K562 treated with DMSO at 1 percent for 4 hours (cell line): ENCODE data around the gene PLAAT3. TPM values are rescaled to one million over a fixed set of nuclear protein-coding genes. Genes with fewer than 3 reads are reported as not detected.

Source experiments
- total RNA-seq: library from RNA; unstranded; fragments of 300-600 nt; gene quantifications from 2 replicates; pipeline ENCODE4 v1.2.3, GENCODE V29; 2022; ENCODE audit not compliant: insufficient read depth

PLAAT3 gene
- 2.0 and 3.0 TPM in 2 replicates for total RNA-seq

DNA sequence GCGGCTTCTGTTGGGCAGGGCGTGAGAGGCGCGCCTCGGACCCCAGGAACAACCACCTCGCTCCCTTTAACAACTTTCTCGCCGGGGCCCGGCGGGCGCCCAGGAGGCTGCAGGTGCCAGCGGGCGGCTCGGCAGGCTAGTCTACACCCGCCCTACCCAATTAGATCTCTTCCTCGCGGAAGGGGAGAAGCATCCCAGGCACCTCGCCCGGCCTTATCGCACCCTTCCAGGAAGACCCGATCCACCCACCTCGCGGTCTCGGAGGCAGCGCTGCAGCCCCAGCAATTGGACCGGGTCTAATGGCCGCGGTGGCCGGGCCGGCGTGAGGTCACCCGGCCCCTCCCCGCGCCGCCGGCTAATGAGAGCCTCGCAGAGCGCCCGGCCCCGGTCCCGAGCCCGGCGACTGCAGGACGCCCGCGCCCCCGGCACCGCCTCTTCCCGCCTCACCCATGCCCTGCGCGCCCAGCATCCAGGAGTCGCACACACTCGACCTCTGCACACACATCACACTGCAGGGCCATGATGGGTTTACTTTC, at the start of gene PLAAT3:
Gene PLAAT3 (minus strand): TSS at position 298 of the 536 bp plus-strand sequence. CDS start 419 bp downstream, outside the sequence.

DNA sequence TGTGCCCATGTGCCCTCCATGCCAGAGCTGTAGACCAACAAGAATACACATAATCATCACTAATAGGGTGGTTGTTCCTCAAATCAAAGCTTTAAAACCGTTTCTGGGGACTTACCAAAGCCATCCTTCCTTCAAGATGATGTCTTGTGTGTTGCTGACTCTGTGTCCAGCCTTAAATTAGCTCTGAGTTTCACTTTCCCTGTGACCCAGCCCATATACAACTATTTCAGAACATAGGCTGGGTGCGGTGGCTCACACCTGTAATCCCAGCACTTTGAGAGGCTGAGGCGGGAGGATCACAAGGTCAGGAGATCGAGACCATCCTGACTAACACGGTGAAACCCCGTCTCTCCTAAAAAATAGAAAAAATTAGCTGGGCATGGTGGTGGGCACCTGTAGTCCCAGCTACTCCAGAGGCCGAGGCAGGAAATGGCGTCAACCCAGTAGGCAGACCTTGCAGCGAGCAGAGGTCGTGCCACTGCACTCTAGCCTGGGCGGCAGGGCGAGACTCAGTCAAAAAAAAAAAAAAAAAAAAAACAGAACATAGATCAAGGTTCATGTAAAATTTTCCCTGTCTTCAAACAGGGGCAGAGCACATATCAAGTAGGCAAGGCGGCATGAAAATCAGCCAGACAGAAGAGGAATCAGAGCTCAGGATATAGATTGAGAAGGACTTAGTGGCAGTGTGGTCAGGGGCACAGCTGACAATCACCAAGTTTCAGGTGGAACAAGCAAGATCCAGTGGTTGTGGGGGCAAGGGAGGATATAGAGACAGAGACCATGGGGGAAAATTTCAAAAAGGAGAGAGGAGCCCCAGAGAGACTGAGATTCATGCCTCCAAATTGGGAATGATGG, 50.8 kb downstream of the PLAAT3 start, which contains the start of gene PLAAT2:
Gene PLAAT2 (minus strand): TSS at position 179 of the 855 bp plus-strand sequence. CDS start 55 bp downstream, at position 124.

DNA sequence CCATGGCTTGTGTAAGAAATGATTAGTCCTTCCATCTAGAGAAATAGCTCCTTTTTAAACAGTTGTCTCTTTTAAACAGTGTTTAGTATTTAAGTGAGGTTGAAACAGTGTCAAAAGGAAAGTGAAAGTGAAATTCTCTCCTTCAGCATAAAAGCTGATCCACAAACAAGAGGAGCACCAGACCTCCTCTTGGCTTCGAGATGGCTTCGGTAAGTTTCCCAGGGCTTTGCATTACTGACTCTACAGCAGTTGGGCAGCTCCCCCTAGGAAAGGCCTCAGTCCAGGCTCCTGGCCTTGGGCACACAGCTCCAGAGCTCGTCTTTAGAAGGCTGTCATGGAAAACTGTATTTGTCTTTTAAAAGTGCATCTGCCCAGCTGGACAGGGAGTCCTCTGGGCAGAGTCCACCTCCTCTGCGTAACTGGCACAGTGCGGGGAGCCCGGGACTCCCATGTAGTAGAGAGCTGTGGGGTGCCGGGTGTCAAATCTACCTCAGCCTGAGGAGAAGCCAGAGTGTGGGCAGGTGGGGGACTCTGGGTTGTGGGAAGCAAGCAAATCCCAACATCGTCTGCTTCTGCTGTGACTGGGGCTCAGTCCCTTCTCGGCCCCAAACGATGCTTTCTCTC, 77.5 kb downstream of the PLAAT3 start, which contains the start of gene PLAAT4:
Gene PLAAT4 (plus strand): TSS at position 140 of the 624 bp plus-strand sequence. CDS start 61 bp downstream, at position 201.

Other genes with a start within 250 kb of the PLAAT3 start
- not detected in 2 replicates for gene SLC22A9, start 244.6 kb downstream of the PLAAT3 start, total RNA-seq
- not detected in 2 replicates for gene PLAAT5, start 123.3 kb downstream of the PLAAT3 start, total RNA-seq
- gene LGALS12, start 108.3 kb downstream of the PLAAT3 start, total RNA-seq, result 4.0 and 4.6 TPM in 2 replicates
- gene PLAAT4, start 77.6 kb downstream of the PLAAT3 start, total RNA-seq, result 9.2 and 21.8 TPM in 2 replicates
- gene PLAAT2, start 51.1 kb downstream of the PLAAT3 start, total RNA-seq, result not detected in 2 replicates
- 4.8 and 6.9 TPM in 2 replicates for gene ATL3, start 56.9 kb upstream of the PLAAT3 start, total RNA-seq
- gene RTN3, start 67.1 kb upstream of the PLAAT3 start, total RNA-seq, result 264 and 273 TPM in 2 replicates
- 7.8 and 9.4 TPM in 2 replicates for gene ZFTA, start 154.3 kb upstream of the PLAAT3 start, total RNA-seq
- 36.8 and 41.5 TPM in 2 replicates for gene SPINDOC, start 199.0 kb upstream of the PLAAT3 start, total RNA-seq
- 36.8 and 38.6 TPM in 2 replicates for gene MARK2, start 224.7 kb upstream of the PLAAT3 start, total RNA-seq